Medulla oblongata (tissue), 1 donor: ENCODE measurements around the gene TRIM69.

Experiments used
- DNase-seq: peaks from one replicate; pipeline ENCODE4 v3.0.0-alpha.2; 2015; ENCODE audit errors: extremely low spot score

TRIM69 gene

GRCh38 chr15:44808557-44808956 lies 72.2 kb downstream of the TRIM69 start:
- DNase-seq = no peak

DNA sequence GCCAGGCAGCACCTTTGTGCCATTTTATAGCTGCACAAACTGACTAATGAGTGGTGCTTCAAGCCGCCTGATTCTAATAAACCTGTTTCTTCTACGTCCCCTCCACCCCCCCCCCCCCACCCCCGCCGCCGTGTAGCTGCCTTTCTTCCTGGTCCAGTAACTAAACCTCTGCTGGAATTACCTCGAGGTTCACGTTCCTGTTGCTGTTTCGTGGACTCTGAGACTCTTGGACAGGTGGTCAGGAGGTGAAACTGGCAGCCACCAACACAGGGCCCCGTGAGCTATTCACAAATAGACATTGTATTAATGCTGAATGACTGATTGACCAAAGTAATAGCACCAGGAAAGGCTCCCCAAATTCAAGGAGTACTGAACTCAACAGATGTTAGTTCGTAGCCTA lies 73.9 kb downstream of the TRIM69 start:
- DNase-seq = no peak

- no peak for DNase-seq
Measured at GRCh38 chr15:44811337-44811736, 75.0 kb downstream of the TRIM69 start.

DNA sequence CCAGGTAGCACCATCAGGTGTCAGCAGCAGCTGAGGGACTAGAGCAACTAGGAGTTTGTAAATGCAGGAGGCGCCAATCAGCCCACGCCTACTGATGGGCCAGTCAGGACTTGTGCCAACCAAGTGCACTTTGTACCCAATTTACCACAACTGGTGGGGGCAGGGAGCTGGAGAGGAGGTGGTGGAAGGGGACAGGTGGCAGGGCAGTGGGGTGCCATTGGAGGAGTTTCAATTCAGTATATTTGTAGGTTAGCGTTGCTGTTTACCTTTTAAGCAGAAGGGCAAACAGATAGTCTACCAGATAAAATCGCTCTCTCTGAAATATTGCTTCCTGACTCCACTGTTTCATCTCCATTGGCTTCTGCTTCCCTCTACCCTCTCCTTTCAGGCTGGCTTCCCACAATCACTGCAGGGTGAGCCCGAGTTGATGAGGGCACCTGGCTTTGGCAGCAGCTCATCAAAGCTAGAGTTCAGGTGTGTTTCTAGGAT lies 75.7 kb downstream of the TRIM69 start:
- DNase-seq = no peak

DNA sequence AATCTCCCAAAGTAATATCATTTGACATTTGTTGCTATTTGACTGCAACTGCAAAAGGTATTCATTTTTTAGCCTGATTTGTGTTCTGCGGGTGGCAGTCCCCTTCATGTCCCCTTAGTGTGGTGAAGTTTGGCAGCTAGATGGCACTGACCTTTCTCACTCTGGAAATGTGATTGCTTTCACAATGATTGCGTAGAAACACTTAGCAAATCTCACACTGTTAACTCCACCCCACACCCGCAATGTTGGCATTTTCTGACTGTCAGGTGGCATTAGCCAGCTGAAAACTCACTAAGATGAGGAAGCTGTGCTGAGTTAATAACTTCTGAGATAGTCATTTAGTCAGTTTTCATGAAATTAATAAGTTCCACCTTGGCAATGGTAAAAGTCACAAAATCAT lies 76.9 kb downstream of the TRIM69 start:
- no peak for DNase-seq
